ENCODE data around the gene TSPEAR.
"Not testable (repeated sequence)": the region's sequence is repeated elsewhere in the genome, so short reads cannot be mapped to it uniquely, and the experiment has no call there.

The TSPEAR gene

GRCh38 chr21:44558695-44559094 lies 152.7 kb downstream of the TSPEAR start, which contains the start of gene KRTAP10-3:
KRTAP10-3 (minus strand) TSS chr21:44558795; CDS start chr21:44558715, 80 bp downstream.
- Histone ChIP-seq H3K27ac (ENCODE audit: low read depth, low read length, severe bottlenecking) (no peak within 1 kb of the TSS), H3K4me1 (ENCODE audit: control insufficient read depth, insufficient read depth, low read length, poor library complexity, severe bottlenecking) (peaks cover 7% of the 10 kb centered on the region), H3K9me3 (ENCODE audit: control insufficient read depth, low read length) (peaks cover 3% of the 10 kb centered on the region), H3K4me3 (ENCODE audit: extremely low read depth, insufficient read depth, low read length, poor library complexity, severe bottlenecking) (no peak within 1 kb of the TSS), H3K36me3 (ENCODE audit: control insufficient read depth, insufficient read depth, low read length) (no peaks in the 10 kb centered on the region)
- 84 to 87% methylated on average over 4 to 5 of the region's 5 CpGs for WGBS, 2 experiments (ENCODE audit: insufficient coverage in 2 of 2)

GRCh38 chr21:44558329-44558675 lies 153.1 kb downstream of the TSPEAR start:
- H3K4me1 ChIP-seq (ENCODE audit: control insufficient read depth, insufficient read depth, low read length, poor library complexity, severe bottlenecking); H3K4me3 ChIP-seq (ENCODE audit: extremely low read depth, insufficient read depth, low read length, poor library complexity, severe bottlenecking): not testable (repeated sequence)
- WGBS, 2 experiments (ENCODE audit: insufficient coverage in 2 of 2): 85 to 100% methylated on average over 1 to 4 of the region's 10 CpGs

GRCh38 chr21:44557491-44558328 lies 153.7 kb downstream of the TSPEAR start:
- WGBS, 2 experiments (ENCODE audit: insufficient coverage in 2 of 2): 70 to 75% methylated on average over 25 to 30 of the region's 30 CpGs
- peaks cover 7% of the 10 kb centered on the region for H3K4me1 ChIP-seq (ENCODE audit: control insufficient read depth, insufficient read depth, low read length, poor library complexity, severe bottlenecking)
- no peak overlapping the region for H3K4me3 ChIP-seq (ENCODE audit: extremely low read depth, insufficient read depth, low read length, poor library complexity, severe bottlenecking)
- no peak overlapping the region for H3K27ac ChIP-seq (ENCODE audit: low read depth, low read length, severe bottlenecking)
- H3K36me3 ChIP-seq (ENCODE audit: control insufficient read depth, insufficient read depth, low read length): no peaks in the 10 kb centered on the region
- H3K9me3 ChIP-seq (ENCODE audit: control insufficient read depth, low read length): peaks cover 3% of the 10 kb centered on the region

More at GRCh38 chr21:44558329-44558675, 153.1 kb downstream of the TSPEAR start:
- not testable (repeated sequence) for H3K36me3 ChIP-seq (ENCODE audit: control insufficient read depth, insufficient read depth, low read length); H3K9me3 ChIP-seq (ENCODE audit: control insufficient read depth, low read length); H3K27ac ChIP-seq (ENCODE audit: low read depth, low read length, severe bottlenecking)

DNA sequence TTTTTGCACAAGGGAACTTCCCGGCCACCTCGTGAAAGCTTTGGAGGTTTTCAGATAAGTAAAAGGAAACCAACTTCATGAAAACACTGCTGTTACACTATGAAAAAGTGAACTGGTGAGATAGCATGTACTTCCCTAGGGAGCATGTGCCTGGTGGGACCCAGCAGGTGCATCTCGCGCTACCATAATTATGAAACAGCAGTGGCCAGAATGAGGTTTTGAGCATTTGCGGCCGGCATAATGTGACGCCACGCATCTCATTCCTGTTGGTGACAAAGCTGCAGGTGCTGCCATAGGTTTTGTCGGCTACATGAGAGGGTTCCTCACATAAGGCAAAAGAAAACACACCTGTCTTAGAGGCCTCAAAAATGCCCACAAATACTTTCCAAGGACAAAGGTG lies 154.5 kb downstream of the TSPEAR start:
- Histone ChIP-seq H3K9me3 (ENCODE audit: control insufficient read depth, low read length) (peaks cover 3% of the 10 kb centered on the region), H3K4me3 (ENCODE audit: extremely low read depth, insufficient read depth, low read length, poor library complexity, severe bottlenecking) (no peak overlapping the region), H3K36me3 (ENCODE audit: control insufficient read depth, insufficient read depth, low read length) (no peaks in the 10 kb centered on the region), H3K4me1 (ENCODE audit: control insufficient read depth, insufficient read depth, low read length, poor library complexity, severe bottlenecking) (peaks cover 7% of the 10 kb centered on the region), H3K27ac (ENCODE audit: low read depth, low read length, severe bottlenecking) (no peak overlapping the region)
- 85 to 95% methylated on average over 8 to 9 of the region's 9 CpGs for WGBS, 2 experiments (ENCODE audit: insufficient coverage in 2 of 2)

GRCh38 chr21:44555200-44555875 lies 156.0 kb downstream of the TSPEAR start:
- H3K36me3 ChIP-seq (ENCODE audit: control insufficient read depth, insufficient read depth, low read length): no peaks in the 10 kb centered on the region
- WGBS, 2 experiments (ENCODE audit: insufficient coverage in 2 of 2): 96 to 100% methylated on average over 2 to 4 of the region's 13 CpGs
- H3K9me3 ChIP-seq (ENCODE audit: control insufficient read depth, low read length): peaks cover 3% of the 10 kb centered on the region
- peaks cover 7% of the 10 kb centered on the region for H3K4me1 ChIP-seq (ENCODE audit: control insufficient read depth, insufficient read depth, low read length, poor library complexity, severe bottlenecking)
- no peak overlapping the region for H3K4me3 ChIP-seq (ENCODE audit: extremely low read depth, insufficient read depth, low read length, poor library complexity, severe bottlenecking)
- no peak overlapping the region for H3K27ac ChIP-seq (ENCODE audit: low read depth, low read length, severe bottlenecking)

DNA sequence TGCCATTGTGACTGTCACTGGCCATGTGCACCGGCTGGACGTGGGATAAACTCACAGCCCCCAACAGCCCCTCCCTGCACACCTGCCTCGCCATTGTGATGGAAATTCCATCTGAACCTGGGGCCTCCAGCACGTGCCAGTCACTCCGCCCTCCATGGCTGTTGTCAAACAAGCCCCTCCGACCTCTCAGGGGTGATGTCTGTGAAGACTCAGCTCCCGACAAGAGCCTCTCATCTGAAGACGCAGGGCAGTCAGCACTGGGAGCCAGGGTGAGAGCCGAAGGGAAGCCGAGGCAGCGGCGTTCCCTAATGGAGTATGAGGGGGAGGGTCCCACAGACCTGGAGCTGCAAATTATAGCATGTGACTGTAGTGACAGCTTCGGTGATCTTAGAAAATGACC lies 158.7 kb downstream of the TSPEAR start:
- H3K27ac ChIP-seq (ENCODE audit: low read depth, low read length, severe bottlenecking): no peak overlapping the region
- 78 to 81% methylated on average over 13 of the region's 13 CpGs for WGBS, 2 experiments (ENCODE audit: insufficient coverage in 2 of 2)
- no peaks in the 10 kb centered on the region for H3K36me3 ChIP-seq (ENCODE audit: control insufficient read depth, insufficient read depth, low read length)

DNA sequence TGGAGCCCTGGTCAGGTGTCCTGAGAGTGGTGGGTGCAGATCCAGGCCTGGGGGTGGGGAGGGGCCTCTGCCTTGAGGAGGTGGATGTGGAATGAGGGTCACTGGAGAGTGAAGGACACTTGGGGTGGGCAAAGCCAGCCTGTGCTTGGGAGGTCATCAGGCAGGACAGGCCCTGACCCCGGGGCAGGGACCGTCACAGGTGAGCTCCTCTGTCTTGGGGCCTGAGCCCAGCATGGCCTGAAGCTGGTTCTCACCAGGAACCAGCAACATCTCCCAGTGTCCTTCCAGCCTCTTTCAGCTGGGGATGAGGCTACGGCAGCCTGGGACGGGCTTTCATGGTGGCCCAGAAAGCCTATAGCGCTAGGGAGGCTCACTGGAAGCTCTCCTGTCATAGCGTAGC lies 159.2 kb downstream of the TSPEAR start:
- peaks cover 13% of the 10 kb centered on the region for H3K4me1 ChIP-seq (ENCODE audit: control insufficient read depth, insufficient read depth, low read length, poor library complexity, severe bottlenecking)
- H3K9me3 ChIP-seq (ENCODE audit: control insufficient read depth, low read length): peaks cover 7% of the 10 kb centered on the region
- no peaks in the 10 kb centered on the region for H3K36me3 ChIP-seq (ENCODE audit: control insufficient read depth, insufficient read depth, low read length)
- no peak overlapping the region for H3K4me3 ChIP-seq (ENCODE audit: extremely low read depth, insufficient read depth, low read length, poor library complexity, severe bottlenecking)
- 79 to 99% methylated on average over 5 to 6 of the region's 6 CpGs for WGBS, 2 experiments (ENCODE audit: insufficient coverage in 2 of 2)
- no peak overlapping the region for H3K27ac ChIP-seq (ENCODE audit: low read depth, low read length, severe bottlenecking)

More for the DNA sequence above, 158.7 kb downstream of the TSPEAR start:
- peaks cover 15% of the 10 kb centered on the region for H3K4me1 ChIP-seq (ENCODE audit: control insufficient read depth, insufficient read depth, low read length, poor library complexity, severe bottlenecking)
- peaks cover 7% of the 10 kb centered on the region for H3K9me3 ChIP-seq (ENCODE audit: control insufficient read depth, low read length)
- H3K4me3 ChIP-seq (ENCODE audit: extremely low read depth, insufficient read depth, low read length, poor library complexity, severe bottlenecking): no peak overlapping the region

GRCh38 chr21:44551340-44551961 lies 159.9 kb downstream of the TSPEAR start, which contains the start of gene KRTAP10-2:
KRTAP10-2 (minus strand) TSS chr21:44551505; CDS start chr21:44551458, 47 bp downstream.
- no peak within 1 kb of the TSS for H3K4me3 ChIP-seq (ENCODE audit: extremely low read depth, insufficient read depth, low read length, poor library complexity, severe bottlenecking)
- H3K4me1 ChIP-seq (ENCODE audit: control insufficient read depth, insufficient read depth, low read length, poor library complexity, severe bottlenecking): peaks cover 9% of the 10 kb centered on the region
- H3K9me3 ChIP-seq (ENCODE audit: control insufficient read depth, low read length): peaks cover 7% of the 10 kb centered on the region
- 82 to 90% methylated on average over 16 to 17 of the region's 17 CpGs for WGBS, 2 experiments (ENCODE audit: insufficient coverage in 2 of 2)
- H3K27ac ChIP-seq (ENCODE audit: low read depth, low read length, severe bottlenecking): no peak within 1 kb of the TSS
- H3K36me3 ChIP-seq (ENCODE audit: control insufficient read depth, insufficient read depth, low read length): no peaks in the 10 kb centered on the region

- WGBS, 2 experiments (ENCODE audit: insufficient coverage in 2 of 2): 81 to 82% methylated on average over 9 to 10 of the region's 10 CpGs
Observed at GRCh38 chr21:44550807-44551206, 160.6 kb downstream of the TSPEAR start.

GRCh38 chr21:44550285-44550684 lies 161.1 kb downstream of the TSPEAR start:
- not testable (repeated sequence) for H3K4me3 ChIP-seq (ENCODE audit: extremely low read depth, insufficient read depth, low read length, poor library complexity, severe bottlenecking); H3K9me3 ChIP-seq (ENCODE audit: control insufficient read depth, low read length); H3K36me3 ChIP-seq (ENCODE audit: control insufficient read depth, insufficient read depth, low read length); H3K4me1 ChIP-seq (ENCODE audit: control insufficient read depth, insufficient read depth, low read length, poor library complexity, severe bottlenecking); H3K27ac ChIP-seq (ENCODE audit: low read depth, low read length, severe bottlenecking)
- WGBS, 2 experiments (ENCODE audit: insufficient coverage in 2 of 2): 76 to 77% methylated on average over 4 to 9 of the region's 17 CpGs

More at GRCh38 chr21:44550807-44551206, 160.6 kb downstream of the TSPEAR start:
- H3K27ac ChIP-seq (ENCODE audit: low read depth, low read length, severe bottlenecking): no peak overlapping the region
- H3K36me3 ChIP-seq (ENCODE audit: control insufficient read depth, insufficient read depth, low read length): no peaks in the 10 kb centered on the region
- H3K4me1 ChIP-seq (ENCODE audit: control insufficient read depth, insufficient read depth, low read length, poor library complexity, severe bottlenecking): peaks cover 9% of the 10 kb centered on the region
- H3K4me3 ChIP-seq (ENCODE audit: extremely low read depth, insufficient read depth, low read length, poor library complexity, severe bottlenecking): no peak overlapping the region
- H3K9me3 ChIP-seq (ENCODE audit: control insufficient read depth, low read length): peaks cover 7% of the 10 kb centered on the region

Data from mesodermal cell (in vitro differentiated cells).